ENCODE measurements around the gene MAP6.

Gene MAP6

GRCh38 chr11:75565916-75566762 lies 102.7 kb downstream of the MAP6 start:
- DNase-seq: no peak

GRCh38 chr11:75565221-75565814 lies 103.5 kb downstream of the MAP6 start:
- DNase-seq: no peak

GRCh38 chr11:75563978-75564552 lies 104.8 kb downstream of the MAP6 start:
- no peak for DNase-seq

- DNase-seq: no peak
These were observed 105.3 kb downstream of the MAP6 start for GRCh38 chr11:75563501-75563977.

- no peak for DNase-seq
These were observed 105.9 kb downstream of the MAP6 start for GRCh38 chr11:75562836-75563484.

- peak; percentile 82 for DNase-seq
These were observed 106.6 kb downstream of the MAP6 start, which contains the start of gene SERPINH1 for GRCh38 chr11:75562048-75562835. TSS of gene SERPINH1 (plus strand) at chr11:75562253. CDS start at chr11:75566350, 4,097 bp downstream.

- DNase-seq: no peak
These were observed 107.3 kb downstream of the MAP6 start for GRCh38 chr11:75561426-75562047.

GRCh38 chr11:75560644-75561043 lies 108.2 kb downstream of the MAP6 start:
- DNase-seq: no peak

- no peak for DNase-seq
These were observed 109.6 kb downstream of the MAP6 start for GRCh38 chr11:75558939-75559843.

GRCh38 chr11:75557666-75558494 lies 111.0 kb downstream of the MAP6 start:
- DNase-seq: no peak

GRCh38 chr11:75556275-75556674 lies 112.6 kb downstream of the MAP6 start:
- no peak for DNase-seq

GRCh38 chr11:75555079-75555811 lies 113.6 kb downstream of the MAP6 start:
- DNase-seq: no peak

- DNase-seq: no peak
These were observed 114.4 kb downstream of the MAP6 start for GRCh38 chr11:75554258-75555022.

GRCh38 chr11:75553889-75554257 lies 115.0 kb downstream of the MAP6 start:
- no peak for DNase-seq

GRCh38 chr11:75553182-75553581 lies 115.7 kb downstream of the MAP6 start:
- DNase-seq: no peak

GRCh38 chr11:75549370-75549958 lies 119.4 kb downstream of the MAP6 start:
- DNase-seq: no peak

- DNase-seq: no peak
These were observed 120.1 kb downstream of the MAP6 start for GRCh38 chr11:75548595-75549272.
